Uterus (tissue), 2 donors: Measurements from ENCODE around the gene ARHGAP42.

ENCODE experiments used
- CTCF ChIP-seq, 4 experiments: fragments of 200-600 bp in 2 of 4; fragments of 450-650 bp in 2 of 4; sonication (generic) in 2 of 4; IDR thresholded peaks; one replicate each; pipeline ENCODE4 v1.5.1; 2016 to 2019; ENCODE audit warnings: antibody characterized with exemption in 4 of 4, mild to moderate bottlenecking in 2 of 4, moderate library complexity in 1 of 4
- POLR2A ChIP-seq, 2 donors: fragments of 450-650 bp; IDR thresholded peaks; one replicate each; pipeline ENCODE4 v1.6.1; 2016; ENCODE audit warnings: antibody characterized with exemption in 2 of 2, mild to moderate bottlenecking in 1 of 2, moderate library complexity in 1 of 2

DNA sequence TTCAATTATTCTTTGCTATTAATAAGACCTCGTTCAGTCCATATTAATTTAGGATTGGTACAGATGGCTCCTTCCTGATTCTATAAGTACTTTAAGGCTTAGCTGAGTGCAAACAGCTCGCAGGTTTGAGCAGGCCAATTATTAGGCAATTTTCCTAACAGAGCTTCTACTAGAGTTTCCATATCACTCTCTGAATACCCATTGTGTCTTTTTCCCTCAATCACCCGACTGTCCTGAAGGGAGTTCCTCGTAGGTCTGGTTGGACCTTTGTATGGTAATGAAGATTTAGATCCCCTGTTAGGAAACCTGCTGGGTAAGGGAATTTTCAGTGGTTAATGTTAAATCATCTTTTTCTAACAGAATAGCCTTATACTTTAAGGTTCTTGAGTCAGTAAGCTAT is 61.1 kb downstream of the ARHGAP42 start:
- no peak for TF ChIP-seq CTCF (IDR thresholded peaks at IDR 0.05)
- TF ChIP-seq POLR2A (IDR thresholded peaks at IDR 0.05) = no peak
